IMR-90 (cell line): ENCODE results near the gene AMIGO2. TPM values are rescaled to one million over a fixed set of nuclear protein-coding genes. Genes with fewer than 3 reads are reported as not detected.
"Not testable (repeated sequence)": the region's sequence is repeated elsewhere in the genome, so short reads cannot be mapped to it uniquely, and the experiment has no call there.

Experiments
- ATAC-seq: fragments of 200-7000 bp; cut with Tn5 transposase; 2 replicates; pipeline ENCODE4 v1.9.1; 2020; ENCODE audit warnings: low read depth, mild to moderate bottlenecking, moderate library complexity
- BruUV-seq: library from RNA; stranded (reverse); fragments of 400-500 nt; replicated peaks from 2 replicates; lab custom pipeline; 2021; lab: Mats Ljungman, UMichigan
- CTCF ChIA-PET: fragments of 300-600 bp; formaldehyde crosslinking; extraction: SDS; loops from one replicate; lab custom pipeline; 2021; ENCODE audit warnings: antibody characterized with exemption; lab: Yijun Ruan, JAX
- POLR2A ChIA-PET: fragments of 300-600 bp; sonication (Branson Sonifier 250); formaldehyde crosslinking; loops from one replicate; lab custom pipeline; 2022; ENCODE audit warnings: antibody characterized with exemption; ENCODE audit not compliant: unreplicated experiment; lab: Charles Lee
- DNase-seq: peaks from one replicate; pipeline ENCODE4 v3.0.0; 2013
- H2AFZ ChIP-seq: replicated peaks from 2 replicates; pipeline ENCODE3; 2013; ENCODE audit warnings: low read length, mild to moderate bottlenecking; ENCODE audit not compliant: poor library complexity
- H2AK5ac ChIP-seq: 2 replicates; pipeline ENCODE4 v1.6.1; 2013; ENCODE audit warnings: low read depth, low read length, inconsistent platforms
- H2AK9ac ChIP-seq: replicated peaks from 2 replicates; pipeline ENCODE3; 2013; ENCODE audit warnings: mild to moderate bottlenecking, low read depth, low read length, moderate library complexity; ENCODE audit not compliant: poor library complexity
- H2BK120ac ChIP-seq: 2 replicates; pipeline ENCODE4 v1.6.1; 2013; ENCODE audit warnings: low read depth, low read length, inconsistent platforms
- H2BK15ac ChIP-seq: 3 replicates; pipeline ENCODE4 v1.6.1; 2013; ENCODE audit warnings: low read depth, low read length, inconsistent platforms
- H2BK20ac ChIP-seq: 2 replicates; pipeline ENCODE4 v1.6.1; 2013; ENCODE audit warnings: low read depth, mild to moderate bottlenecking, inconsistent platforms, low read length, moderate library complexity
- H2BK5ac ChIP-seq: 2 replicates; pipeline ENCODE4 v1.6.1; 2013; ENCODE audit warnings: mild to moderate bottlenecking, low read depth, low read length, inconsistent platforms; ENCODE audit not compliant: poor library complexity, severe bottlenecking
- H3K14ac ChIP-seq: replicated peaks from 2 replicates; pipeline ENCODE4 v1.6.1; 2013; ENCODE audit warnings: low read depth, low read length, inconsistent platforms
- H3K18ac ChIP-seq: 2 replicates; pipeline ENCODE4 v1.6.1; 2013; ENCODE audit warnings: low read depth, low read length, control low read depth
- H3K23ac ChIP-seq: 2 replicates; pipeline ENCODE4 v1.6.1; 2013; ENCODE audit warnings: low read depth, low read length, inconsistent platforms
- H3K27ac ChIP-seq: 2 replicates; pipeline ENCODE4 v1.5.1; 2013; ENCODE audit warnings: mild to moderate bottlenecking, control low read depth, low read length; ENCODE audit not compliant: insufficient read depth
- H3K27me3 ChIP-seq: 2 replicates; pipeline ENCODE4 v1.6.1; 2013; ENCODE audit warnings: low read length; ENCODE audit not compliant: control insufficient read depth, insufficient read depth
- H3K36me3 ChIP-seq: 2 replicates; pipeline ENCODE4 v1.6.1; 2013; ENCODE audit warnings: low read length, mixed read lengths; ENCODE audit not compliant: control insufficient read depth, insufficient read depth
- H3K4ac ChIP-seq: 2 replicates; pipeline ENCODE4 v1.6.1; 2013; ENCODE audit warnings: low read depth, low read length, inconsistent platforms
- H3K4me1 ChIP-seq: 2 replicates; pipeline ENCODE4 v1.6.1; 2013; ENCODE audit warnings: low read length, mixed read lengths; ENCODE audit not compliant: control insufficient read depth, insufficient read depth
- H3K4me2 ChIP-seq: 2 replicates; pipeline ENCODE4 v1.6.1; 2013; ENCODE audit warnings: low read depth, mild to moderate bottlenecking, control low read depth, low read length, moderate library complexity
- H3K4me3 ChIP-seq: 2 replicates; pipeline ENCODE4 v1.5.1; 2013; ENCODE audit warnings: low read depth, mild to moderate bottlenecking, control low read depth, low read length, moderate library complexity; ENCODE audit not compliant: insufficient read depth
- H3K56ac ChIP-seq: 2 replicates; pipeline ENCODE4 v1.6.1; 2013; ENCODE audit warnings: low read length, inconsistent platforms; ENCODE audit not compliant: insufficient read depth; ENCODE audit errors: extremely low read depth
- H3K79me1 ChIP-seq, 2 experiments: 2 replicates each; pipeline ENCODE4 v1.6.1; 2013; ENCODE audit warnings: low read length in 2 of 2, inconsistent platforms in 1 of 2, low read depth in 1 of 2
- H3K9ac ChIP-seq: 2 replicates; pipeline ENCODE4 v1.6.1; 2013; ENCODE audit warnings: low read depth, low read length, control low read depth
- H3K9me1 ChIP-seq: 2 replicates; pipeline ENCODE4 v1.6.1; 2013; ENCODE audit warnings: low read length, inconsistent platforms; ENCODE audit not compliant: insufficient read depth
- H3K9me3 ChIP-seq: 2 replicates; pipeline ENCODE4 v1.6.1; 2013; ENCODE audit warnings: low read length; ENCODE audit not compliant: control insufficient read depth, insufficient read depth
- H4K20me1 ChIP-seq: 2 replicates; pipeline ENCODE4 v1.6.1; 2013; ENCODE audit warnings: low read length, inconsistent platforms; ENCODE audit not compliant: insufficient read depth
- H4K5ac ChIP-seq: 2 replicates; pipeline ENCODE4 v1.6.1; 2013; ENCODE audit warnings: mild to moderate bottlenecking, low read depth, low read length, control low read depth
- H4K8ac ChIP-seq, 2 experiments: 2 replicates each; pipeline ENCODE4 v1.6.1; 2013; ENCODE audit warnings: low read depth in 2 of 2, low read length in 2 of 2, control low read depth in 1 of 2, inconsistent platforms in 1 of 2
- H4K91ac ChIP-seq: 2 replicates; pipeline ENCODE4 v1.6.1; 2013; ENCODE audit warnings: low read depth, low read length, inconsistent platforms; ENCODE audit not compliant: insufficient read depth
- WGBS, 2 experiments: methylation state at CpG; one replicate each; pipeline versions ENCODE4 v1.1.5 to v1.1.7; 2013; ENCODE audit warnings: missing lambda C conversion rate in 2 of 2; ENCODE audit not compliant: insufficient read length in 1 of 2; ENCODE audit errors: extremely low coverage in 2 of 2; 5-methylcytosine and 5-hydroxymethylcytosine counted together
- dilution Hi-C: fragments of 300-500 bp; cut with HindIII; formaldehyde crosslinking; loops from one replicate; pipeline ENCODE4 v1.14.3; 2018; ENCODE audit warnings: low sequenced_read_pairs; ENCODE audit not compliant: unreplicated experiment
- in situ Hi-C: fragments of 300-500 bp; cut with MboI; formaldehyde crosslinking; loops from 3 replicates; pipeline ENCODE4 v1.14.3; 2019; ENCODE audit warnings: low sequenced_read_pairs, inconsistent platforms, mixed read lengths
- intact Hi-C: fragments of 100-400 bp; cut with micrococcal nuclease; formaldehyde crosslinking; loops from 2 replicates; pipeline ENCODE4 v1.10.0; 2022
- polyA plus RNA-seq, 3 experiments: library from polyadenylated mRNA; depleted of rRNA; stranded (reverse); fragments of >200 nt; gene quantifications; 2 replicates each; pipeline ENCODE4 v1.2.3, GENCODE V29; 2012; ENCODE audit warnings: low replicate concordance in 1 of 3
- total RNA-seq: library from RNA; depleted of rRNA; stranded (reverse); fragments of >200 nt; gene quantifications from 2 replicates; pipeline ENCODE4 v1.2.3, GENCODE V29; 2012

The AMIGO2 gene
- total and polyA plus RNA-seq, 2 of the 4 experiments (the other 2 are of a cell fraction), result 20.1 to 32.6 TPM

DNA sequence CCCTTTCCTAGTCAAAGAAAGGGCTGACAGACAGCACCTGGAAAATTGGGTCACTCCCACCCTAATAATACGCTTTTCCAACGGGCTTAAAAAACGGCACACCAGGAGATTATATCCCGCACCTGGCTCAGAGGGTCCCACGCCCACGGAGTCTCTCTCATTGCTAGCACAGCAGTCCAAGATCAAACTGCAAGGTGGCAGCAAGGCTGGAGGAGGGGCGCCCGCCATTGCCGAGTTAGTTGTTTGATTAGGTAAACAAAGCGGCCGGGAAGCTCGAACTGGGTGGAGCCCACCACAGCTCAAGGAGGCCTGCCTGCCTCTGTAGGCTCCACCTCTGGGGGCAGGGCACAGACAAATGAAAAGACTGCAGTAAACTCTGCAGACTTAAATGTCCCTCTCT is 22.8 kb downstream of the AMIGO2 start:
- H3K27ac ChIP-seq, POLR2A ChIA-PET, H3K9me1 ChIP-seq, H2AFZ ChIP-seq, H2AK5ac ChIP-seq, H3K56ac ChIP-seq, H3K14ac ChIP-seq, H2BK20ac ChIP-seq, H3K9me3 ChIP-seq, CTCF ChIA-PET, H2BK120ac ChIP-seq, H3K4me1 ChIP-seq, DNase-seq, H4K8ac ChIP-seq, H4K5ac ChIP-seq, BruUV-seq, dilution Hi-C loops, H3K4ac ChIP-seq, in situ Hi-C loops, H4K91ac ChIP-seq, H2AK9ac ChIP-seq, H3K4me2 ChIP-seq, H3K4me3 ChIP-seq, H3K36me3 ChIP-seq, H3K23ac ChIP-seq, H4K20me1 ChIP-seq, H3K27me3 ChIP-seq, H2BK5ac ChIP-seq, H3K18ac ChIP-seq, H3K79me1 ChIP-seq, ATAC-seq, H3K9ac ChIP-seq, H2BK15ac ChIP-seq, intact Hi-C loops: not testable (repeated sequence)
- WGBS, 2 experiments, result no CpG with 5 or more reads among the region's 12 CpGs

DNA sequence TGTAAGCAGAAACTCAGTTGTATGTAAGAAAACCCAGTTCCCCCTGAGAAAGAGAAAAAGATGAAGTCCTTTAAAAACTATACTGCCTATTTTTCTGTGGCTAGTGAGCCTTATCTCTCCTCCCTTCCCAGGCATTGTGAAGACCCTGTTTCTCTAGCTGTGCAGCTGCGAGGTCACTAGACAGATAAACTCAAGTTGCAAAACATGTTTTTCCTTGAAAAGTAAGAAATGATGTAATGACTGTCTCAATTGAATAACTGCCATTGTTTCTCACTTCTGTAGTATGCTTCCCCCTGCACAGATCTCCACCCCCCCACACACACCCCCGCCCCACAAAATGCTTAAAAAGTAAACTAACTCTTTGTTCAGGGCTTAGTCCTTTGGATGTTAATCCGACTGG is 23.9 kb downstream of the AMIGO2 start:
- H3K4ac ChIP-seq, H2AK5ac ChIP-seq, H3K27ac ChIP-seq, H3K79me1 ChIP-seq, H2AK9ac ChIP-seq, H4K5ac ChIP-seq, H2BK20ac ChIP-seq, intact Hi-C loops, H3K36me3 ChIP-seq, H2BK15ac ChIP-seq, H4K8ac ChIP-seq, H3K23ac ChIP-seq, H3K4me1 ChIP-seq, in situ Hi-C loops, H3K27me3 ChIP-seq, H3K56ac ChIP-seq, H3K14ac ChIP-seq, CTCF ChIA-PET, H2AFZ ChIP-seq, BruUV-seq, H3K9ac ChIP-seq, H3K4me3 ChIP-seq, POLR2A ChIA-PET, H3K4me2 ChIP-seq, H3K18ac ChIP-seq, dilution Hi-C loops, ATAC-seq, H3K9me1 ChIP-seq, H2BK5ac ChIP-seq, DNase-seq, H4K91ac ChIP-seq, H4K20me1 ChIP-seq, H2BK120ac ChIP-seq: not testable (repeated sequence)
- WGBS, 2 experiments, result no CpG with 5 or more reads among the region's 3 CpGs
- H3K9me3 ChIP-seq, result peaks cover 10% of the 10 kb centered on the region
